ENCODE measurements around the gene WDFY2.

Gene WDFY2

DNA sequence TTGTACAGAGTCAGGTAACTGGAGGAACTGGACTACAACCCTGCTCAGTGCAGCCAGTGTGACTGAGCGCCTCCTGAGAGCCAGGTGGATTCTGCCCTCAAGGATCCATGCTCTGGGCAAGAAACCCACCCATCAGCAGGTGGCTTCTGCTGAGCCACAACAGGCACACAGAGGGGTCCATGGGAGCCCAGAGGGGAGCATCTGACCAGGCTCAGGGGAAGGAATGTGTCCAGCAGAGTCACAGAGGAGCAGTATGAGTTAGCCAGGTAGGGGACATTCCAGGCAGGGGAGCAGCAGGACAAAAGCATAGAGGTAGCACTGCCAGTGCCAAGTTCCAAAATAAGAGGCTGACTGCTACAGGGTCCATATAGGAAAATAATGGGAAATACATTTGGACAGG lies 199.8 kb downstream of the WDFY2 start:
- Histone ChIP-seq H3K36me3 (ENCODE audit: low read length) (no peaks in the 10 kb centered on the region), H4K20me1 (ENCODE audit: low read depth, low read length) (no peaks in the 10 kb centered on the region), H3K9me3 (ENCODE audit: insufficient read depth, low read length) (no peaks in the 10 kb centered on the region), H3K27me3 (ENCODE audit: low read length) (no peaks in the 10 kb centered on the region), H3K4me2 (ENCODE audit: low read depth, low read length, poor library complexity, severe bottlenecking) (no peak overlapping the region), H3K27ac (ENCODE audit: low read depth, low read length) (no peak overlapping the region), H3K9me2 (replicated peaks; ENCODE audit: insufficient read depth, low read length) (no peaks in the 10 kb centered on the region), H3K9ac (ENCODE audit: low read length) (no peak overlapping the region), H3F3A (ENCODE audit: insufficient read depth) (no peaks in the 10 kb centered on the region), H3K79me2 (ENCODE audit: insufficient read depth, low read length) (no peaks in the 10 kb centered on the region), H2AFZ (ENCODE audit: low read depth, low read length, severe bottlenecking) (no peak overlapping the region), H3K4me3 (ENCODE audit: insufficient read depth, low read length, poor library complexity, severe bottlenecking) (no peak overlapping the region)
- TF ChIP-seq EZH2phosphoT487 (conservative IDR thresholded peaks at IDR 0.05; ENCODE audit: low read length): no peak
- TF ChIP-seq, protein P1, sequence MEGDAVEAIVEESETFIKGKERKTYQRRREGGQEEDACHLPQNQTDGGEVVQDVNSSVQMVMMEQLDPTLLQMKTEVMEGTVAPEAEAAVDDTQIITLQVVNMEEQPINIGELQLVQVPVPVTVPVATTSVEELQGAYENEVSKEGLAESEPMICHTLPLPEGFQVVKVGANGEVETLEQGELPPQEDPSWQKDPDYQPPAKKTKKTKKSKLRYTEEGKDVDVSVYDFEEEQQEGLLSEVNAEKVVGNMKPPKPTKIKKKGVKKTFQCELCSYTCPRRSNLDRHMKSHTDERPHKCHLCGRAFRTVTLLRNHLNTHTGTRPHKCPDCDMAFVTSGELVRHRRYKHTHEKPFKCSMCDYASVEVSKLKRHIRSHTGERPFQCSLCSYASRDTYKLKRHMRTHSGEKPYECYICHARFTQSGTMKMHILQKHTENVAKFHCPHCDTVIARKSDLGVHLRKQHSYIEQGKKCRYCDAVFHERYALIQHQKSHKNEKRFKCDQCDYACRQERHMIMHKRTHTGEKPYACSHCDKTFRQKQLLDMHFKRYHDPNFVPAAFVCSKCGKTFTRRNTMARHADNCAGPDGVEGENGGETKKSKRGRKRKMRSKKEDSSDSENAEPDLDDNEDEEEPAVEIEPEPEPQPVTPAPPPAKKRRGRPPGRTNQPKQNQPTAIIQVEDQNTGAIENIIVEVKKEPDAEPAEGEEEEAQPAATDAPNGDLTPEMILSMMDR (IDR thresholded peaks at IDR 0.05; ENCODE audit: insufficient read depth, low read length, poor library complexity, severe bottlenecking): no peak

- Histone ChIP-seq H4K20me1 (ENCODE audit: low read depth, low read length) (no peaks in the 10 kb centered on the region), H3K36me3 (ENCODE audit: low read length) (no peaks in the 10 kb centered on the region), H3K9me3 (ENCODE audit: insufficient read depth, low read length) (no peaks in the 10 kb centered on the region), H3K9me2 (replicated peaks; ENCODE audit: insufficient read depth, low read length) (no peaks in the 10 kb centered on the region), H3K9ac (ENCODE audit: low read length) (no peak overlapping the region), H3F3A (ENCODE audit: insufficient read depth) (no peaks in the 10 kb centered on the region), H3K27me3 (ENCODE audit: low read length) (no peaks in the 10 kb centered on the region), H2AFZ (ENCODE audit: low read depth, low read length, severe bottlenecking) (no peak overlapping the region), H3K27ac (ENCODE audit: low read depth, low read length) (no peak overlapping the region), H3K79me2 (ENCODE audit: insufficient read depth, low read length) (no peaks in the 10 kb centered on the region), H3K4me2 (ENCODE audit: low read depth, low read length, poor library complexity, severe bottlenecking) (no peak overlapping the region), H3K4me3 (ENCODE audit: insufficient read depth, low read length, poor library complexity, severe bottlenecking) (no peak overlapping the region)
- TF ChIP-seq, protein P1 (IDR thresholded peaks at IDR 0.05; ENCODE audit: insufficient read depth, low read length, poor library complexity, severe bottlenecking): no peak
- TF ChIP-seq EZH2phosphoT487 (conservative IDR thresholded peaks at IDR 0.05; ENCODE audit: low read length): no peak
These were observed 201.6 kb downstream of the WDFY2 start for GRCh38 chr13:51785712-51786424.

GRCh38 chr13:51786425-51787265 lies 202.4 kb downstream of the WDFY2 start:
- no peaks in the 10 kb centered on the region for H3K27me3 ChIP-seq (ENCODE audit: low read length)
- no peak overlapping the region for H3K27ac ChIP-seq (ENCODE audit: low read depth, low read length)
- no peaks in the 10 kb centered on the region for H4K20me1 ChIP-seq (ENCODE audit: low read depth, low read length)
- no peak overlapping the region for H3K9ac ChIP-seq (ENCODE audit: low read length)
- no peak overlapping the region for H3K4me3 ChIP-seq (ENCODE audit: insufficient read depth, low read length, poor library complexity, severe bottlenecking)
- H3K36me3 ChIP-seq (ENCODE audit: low read length): no peaks in the 10 kb centered on the region
- H3F3A ChIP-seq (ENCODE audit: insufficient read depth): no peaks in the 10 kb centered on the region
- H3K4me2 ChIP-seq (ENCODE audit: low read depth, low read length, poor library complexity, severe bottlenecking): no peak overlapping the region
- H2AFZ ChIP-seq (ENCODE audit: low read depth, low read length, severe bottlenecking): no peak overlapping the region
- H3K79me2 ChIP-seq (ENCODE audit: insufficient read depth, low read length): no peaks in the 10 kb centered on the region
- H3K9me3 ChIP-seq (ENCODE audit: insufficient read depth, low read length): no peaks in the 10 kb centered on the region
- no peak for TF ChIP-seq EZH2phosphoT487 (conservative IDR thresholded peaks at IDR 0.05; ENCODE audit: low read length)
- TF ChIP-seq, protein P1 (IDR thresholded peaks at IDR 0.05; ENCODE audit: insufficient read depth, low read length, poor library complexity, severe bottlenecking): no peak
- H3K9me2 ChIP-seq (replicated peaks; ENCODE audit: insufficient read depth, low read length): no peaks in the 10 kb centered on the region
